ENCODE measurements around the gene APOC1.

APOC1 gene

DNA sequence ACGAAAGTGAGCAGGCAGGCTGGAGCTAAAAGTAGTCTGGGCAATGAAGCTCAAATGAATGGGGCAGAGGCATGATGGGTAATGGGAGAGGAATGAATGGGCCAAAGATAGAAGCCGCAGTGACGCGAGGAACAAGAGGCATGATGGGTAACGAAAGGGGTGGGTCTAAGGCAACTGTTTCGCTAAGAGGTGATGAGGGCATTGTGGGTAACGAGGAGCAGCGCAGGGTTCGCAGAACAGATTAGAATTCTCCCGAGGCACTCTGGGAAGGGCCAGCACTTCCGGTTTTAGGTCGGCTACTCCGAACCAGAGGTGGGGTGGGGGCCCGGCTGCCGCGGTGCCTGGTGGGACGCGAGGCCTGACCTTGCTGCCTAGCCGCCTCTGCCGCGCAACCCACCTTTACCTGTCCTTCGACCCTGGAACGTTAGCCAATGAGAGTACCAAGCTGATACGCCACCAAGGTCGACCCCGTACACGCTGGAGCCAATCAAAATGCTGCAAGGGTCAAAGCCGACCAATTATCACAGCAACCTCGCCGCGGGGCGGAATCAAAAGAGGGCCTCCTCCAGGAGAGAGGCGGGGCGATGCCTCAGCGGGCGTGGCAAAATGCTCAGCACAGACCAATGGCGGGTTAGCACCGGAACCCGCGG is 23.9 kb upstream of the APOC1 start:
- no peaks in the 10 kb centered on the region for H3K27me3 ChIP-seq (ENCODE audit: control insufficient read depth in 1 of 2, insufficient read depth in 2 of 2, low read length in 2 of 2)
- H3K9me3 ChIP-seq (ENCODE audit: control insufficient read depth in 2 of 2, low read length in 2 of 2): no peaks in the 10 kb centered on the region
- H3K9ac ChIP-seq (ENCODE audit: low read length in 2 of 2): peak overlapping the region; percentile 83 to 85
- peaks cover 22 to 32% of the 10 kb centered on the region in 2 donors for H3K36me3 ChIP-seq (ENCODE audit: control insufficient read depth in 2 of 2, insufficient read depth in 2 of 2, low read length in 2 of 2)
- peaks cover 27% of the 10 kb centered on the region for H3K4me1 ChIP-seq (ENCODE audit: control insufficient read depth, insufficient read depth, low read length)
- H3K4me3 ChIP-seq (ENCODE audit: low read length in 2 of 2): peak overlapping the region; percentile 85 to 88
- peak overlapping the region; percentile 96 for H3K27ac ChIP-seq (ENCODE audit: low read length)

DNA sequence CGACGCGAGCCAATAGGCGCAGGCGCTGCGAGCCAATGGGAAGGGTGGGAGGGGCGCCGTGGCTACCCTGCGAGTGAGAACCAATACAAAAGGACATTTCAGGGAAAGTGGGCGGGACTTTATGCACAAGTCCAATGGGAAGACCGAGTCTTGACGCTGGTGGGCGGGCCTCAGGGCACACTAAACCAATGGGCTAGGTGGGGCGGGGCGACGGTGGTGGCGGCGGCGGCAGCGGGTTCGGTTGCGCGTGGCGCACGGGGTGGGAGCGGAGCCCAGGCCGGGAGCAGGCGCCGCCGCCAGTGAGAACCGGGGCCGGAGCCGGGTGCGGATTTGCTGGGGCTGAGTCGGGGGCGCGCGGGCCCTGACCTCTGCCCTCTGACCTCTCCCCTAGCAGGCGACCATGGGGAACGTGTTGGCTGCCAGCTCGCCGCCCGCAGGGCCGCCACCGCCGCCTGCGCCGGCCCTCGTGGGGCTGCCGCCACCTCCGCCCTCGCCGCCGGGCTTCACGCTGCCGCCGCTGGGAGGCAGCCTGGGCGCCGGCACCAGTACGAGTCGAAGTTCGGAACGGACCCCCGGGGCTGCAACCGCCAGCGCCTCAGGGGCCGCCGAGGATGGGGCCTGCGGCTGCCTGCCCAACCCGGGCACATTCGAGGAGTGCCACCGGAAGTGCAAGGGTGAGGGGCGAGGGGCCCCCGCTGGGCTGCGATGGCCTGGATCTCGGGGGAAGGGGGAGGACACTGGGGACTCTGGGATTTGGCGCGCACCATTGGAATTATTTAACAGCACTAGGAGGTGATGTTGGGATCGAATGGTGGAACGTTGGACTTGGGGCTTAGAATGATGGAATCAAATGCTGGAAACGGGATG is 23.2 kb upstream of the APOC1 start, which contains the start of gene TOMM40:
Gene TOMM40 (plus strand): TSS at position 239 of the 867 bp plus-strand sequence. CDS start 162 bp downstream, at position 401.
- Histone ChIP-seq H3K4me1 (ENCODE audit: control insufficient read depth, insufficient read depth, low read length) (peaks cover 27% of the 10 kb centered on the region), H3K4me3 (ENCODE audit: low read length in 2 of 2) (peak within 1 kb of the TSS; percentile 86 to 98), H3K27me3 (ENCODE audit: control insufficient read depth in 1 of 2, insufficient read depth in 2 of 2, low read length in 2 of 2) (no peaks in the 10 kb centered on the region), H3K9me3 (ENCODE audit: control insufficient read depth in 2 of 2, low read length in 2 of 2) (no peaks in the 10 kb centered on the region), H3K27ac (ENCODE audit: low read length) (peak within 1 kb of the TSS; percentile 96), H3K36me3 (ENCODE audit: control insufficient read depth in 2 of 2, insufficient read depth in 2 of 2, low read length in 2 of 2) (peaks cover 30 to 36% of the 10 kb centered on the region in 2 donors), H3K9ac (ENCODE audit: low read length in 2 of 2) (peak within 1 kb of the TSS; percentile 85 to 88)

DNA sequence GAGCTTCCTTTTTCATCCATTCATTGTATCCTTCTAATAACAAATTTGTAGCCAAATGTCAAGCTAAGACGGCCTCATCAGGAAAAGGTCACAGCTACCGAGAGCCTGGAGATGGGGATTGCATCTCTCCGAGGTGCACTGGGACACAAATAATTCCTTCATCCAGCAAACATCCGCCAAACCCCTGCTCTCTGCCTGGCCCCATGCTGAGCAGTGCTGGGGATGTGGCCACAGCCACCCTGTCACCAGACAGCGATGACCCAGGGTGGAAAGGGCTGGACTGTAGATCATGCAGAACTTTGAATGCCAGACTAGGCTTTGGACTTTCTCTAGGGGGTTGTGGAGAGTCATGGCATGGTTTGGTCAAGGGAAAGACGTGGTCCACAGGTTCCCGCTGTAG is 21.5 kb upstream of the APOC1 start:
- Histone ChIP-seq H3K9me3 (ENCODE audit: control insufficient read depth in 2 of 2, low read length in 2 of 2) (no peaks in the 10 kb centered on the region), H3K4me3 (ENCODE audit: low read length in 2 of 2) (no peak overlapping the region), H3K4me1 (ENCODE audit: control insufficient read depth, insufficient read depth, low read length) (peaks cover 27% of the 10 kb centered on the region), H3K9ac (ENCODE audit: low read length in 2 of 2) (no peak overlapping the region), H3K27me3 (ENCODE audit: control insufficient read depth in 1 of 2, insufficient read depth in 2 of 2, low read length in 2 of 2) (no peaks in the 10 kb centered on the region), H3K36me3 (ENCODE audit: control insufficient read depth in 2 of 2, insufficient read depth in 2 of 2, low read length in 2 of 2) (peaks cover 38 to 45% of the 10 kb centered on the region in 2 donors), H3K27ac (ENCODE audit: low read length) (no peak overlapping the region)

DNA sequence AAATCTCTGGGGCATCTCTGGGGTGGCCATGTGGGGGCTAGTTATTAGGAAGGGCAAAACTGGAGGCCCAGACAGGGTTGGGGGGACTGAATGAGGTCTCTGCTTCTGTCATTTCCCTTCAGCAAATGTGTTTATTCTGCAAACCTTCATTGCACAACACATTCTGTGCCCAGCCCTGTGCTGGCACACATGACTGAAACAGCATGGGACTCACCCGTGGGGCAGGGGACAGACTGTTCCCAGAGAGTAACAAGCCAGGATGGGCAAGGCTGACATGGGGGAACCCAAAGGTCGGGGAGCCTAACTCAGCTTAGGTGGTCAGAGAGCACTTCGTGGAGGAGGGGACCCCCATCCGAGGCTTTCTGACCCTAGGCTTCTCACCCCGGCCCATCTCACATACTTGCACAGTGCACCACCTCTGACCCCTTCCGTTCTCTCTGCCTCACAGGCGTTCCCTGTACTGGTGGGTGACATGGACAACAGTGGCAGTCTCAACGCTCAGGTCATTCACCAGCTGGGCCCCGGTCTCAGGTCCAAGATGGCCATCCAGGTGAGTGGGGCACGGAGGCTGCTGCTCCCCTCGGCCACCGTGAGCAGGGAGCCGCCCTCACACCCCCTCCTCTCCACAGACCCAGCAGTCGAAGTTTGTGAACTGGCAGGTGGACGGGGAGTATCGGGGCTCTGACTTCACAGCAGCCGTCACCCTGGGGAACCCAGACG is 20.9 kb upstream of the APOC1 start:
- Histone ChIP-seq H3K27ac (ENCODE audit: low read length) (no peak overlapping the region), H3K9me3 (ENCODE audit: control insufficient read depth in 2 of 2, low read length in 2 of 2) (no peaks in the 10 kb centered on the region), H3K4me1 (ENCODE audit: control insufficient read depth, insufficient read depth, low read length) (peaks cover 27% of the 10 kb centered on the region), H3K4me3 (ENCODE audit: low read length in 2 of 2) (no peak overlapping the region), H3K9ac (ENCODE audit: low read length in 2 of 2) (no peak overlapping the region), H3K27me3 (ENCODE audit: control insufficient read depth in 1 of 2, insufficient read depth in 2 of 2, low read length in 2 of 2) (no peaks in the 10 kb centered on the region), H3K36me3 (ENCODE audit: control insufficient read depth in 2 of 2, insufficient read depth in 2 of 2, low read length in 2 of 2) (peaks cover 36 to 42% of the 10 kb centered on the region in 2 donors)

DNA sequence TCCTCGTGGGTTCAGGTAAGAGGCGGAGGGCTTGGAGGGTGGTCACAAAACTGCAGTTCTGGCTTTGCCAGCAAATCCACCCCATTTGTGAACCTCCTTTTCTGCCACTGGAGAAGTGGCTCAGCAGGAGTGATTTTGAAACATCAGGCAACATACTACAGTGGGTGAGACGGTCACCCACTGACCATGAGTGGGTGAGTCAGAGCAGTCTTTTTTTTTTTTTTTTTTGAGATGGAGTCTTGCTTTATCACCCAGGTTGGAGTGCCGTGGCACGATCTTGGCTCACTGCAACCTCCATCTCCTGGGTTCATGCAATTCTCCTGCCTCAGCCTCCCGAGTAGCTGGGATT is 20.4 kb upstream of the APOC1 start:
- no peaks in the 10 kb centered on the region for H3K9me3 ChIP-seq (ENCODE audit: control insufficient read depth in 2 of 2, low read length in 2 of 2)
- no peaks in the 10 kb centered on the region for H3K27me3 ChIP-seq (ENCODE audit: control insufficient read depth in 1 of 2, insufficient read depth in 2 of 2, low read length in 2 of 2)
- peaks cover 27% of the 10 kb centered on the region for H3K4me1 ChIP-seq (ENCODE audit: control insufficient read depth, insufficient read depth, low read length)
- no peak overlapping the region for H3K27ac ChIP-seq (ENCODE audit: low read length)
- H3K4me3 ChIP-seq (ENCODE audit: low read length in 2 of 2): no peak overlapping the region
- H3K9ac ChIP-seq (ENCODE audit: low read length in 2 of 2): no peak overlapping the region
- H3K36me3 ChIP-seq (ENCODE audit: control insufficient read depth in 2 of 2, insufficient read depth in 2 of 2, low read length in 2 of 2): peaks cover 36 to 42% of the 10 kb centered on the region in 2 donors

DNA sequence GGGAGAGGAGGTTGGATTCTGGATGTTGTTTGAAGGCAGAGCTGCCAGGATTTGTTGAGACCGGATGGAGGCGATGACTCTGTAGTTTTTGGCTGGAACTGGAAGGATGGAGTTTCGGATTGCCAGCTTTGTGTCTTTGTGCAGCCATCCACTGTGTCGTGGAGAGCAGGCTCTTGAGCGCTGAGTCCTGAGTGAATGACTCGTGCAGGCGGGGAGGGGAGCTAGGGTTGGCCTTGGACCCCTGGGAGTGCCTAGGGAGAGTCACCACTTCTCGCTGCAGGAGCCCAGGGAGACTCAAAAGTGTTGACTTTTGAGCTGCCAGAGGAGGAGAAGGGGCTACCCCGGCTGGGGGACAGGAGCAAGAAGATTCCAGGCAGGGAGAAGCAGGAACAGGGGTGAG is 19.5 kb upstream of the APOC1 start:
- Histone ChIP-seq H3K9ac (ENCODE audit: low read length in 2 of 2) (no peak overlapping the region), H3K36me3 (ENCODE audit: control insufficient read depth in 2 of 2, insufficient read depth in 2 of 2, low read length in 2 of 2) (peaks cover 38 to 44% of the 10 kb centered on the region in 2 donors), H3K9me3 (ENCODE audit: control insufficient read depth in 2 of 2, low read length in 2 of 2) (no peaks in the 10 kb centered on the region), H3K27me3 (ENCODE audit: control insufficient read depth in 1 of 2, insufficient read depth in 2 of 2, low read length in 2 of 2) (no peaks in the 10 kb centered on the region), H3K27ac (ENCODE audit: low read length) (no peak overlapping the region), H3K4me1 (ENCODE audit: control insufficient read depth, insufficient read depth, low read length) (peaks cover 22% of the 10 kb centered on the region), H3K4me3 (ENCODE audit: low read length in 2 of 2) (no peak overlapping the region)

DNA sequence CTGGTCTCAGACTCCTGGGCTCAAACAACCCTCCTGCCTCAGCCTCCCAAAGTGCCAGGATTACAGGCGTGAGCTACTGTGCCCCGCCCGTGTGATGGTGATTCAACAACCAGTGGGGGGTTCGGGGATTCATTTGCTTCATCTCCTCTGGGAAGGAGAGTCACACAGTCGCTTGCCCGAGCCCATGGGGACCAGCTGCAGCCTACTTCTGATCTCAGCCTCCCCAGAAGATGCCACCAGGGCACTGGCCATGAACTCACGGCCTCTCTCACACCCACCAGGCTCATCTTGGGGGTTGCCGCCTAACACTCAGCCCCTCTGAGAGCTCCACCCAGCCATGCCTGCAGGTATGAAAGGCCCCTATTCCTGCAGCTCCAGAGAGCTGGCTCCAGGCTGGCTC is 16.6 kb upstream of the APOC1 start:
- Histone ChIP-seq H3K36me3 (ENCODE audit: control insufficient read depth in 2 of 2, insufficient read depth in 2 of 2, low read length in 2 of 2) (peaks cover 44 to 59% of the 10 kb centered on the region in 2 donors), H3K4me1 (ENCODE audit: control insufficient read depth, insufficient read depth, low read length) (peaks cover 4% of the 10 kb centered on the region), H3K27me3 (ENCODE audit: control insufficient read depth in 1 of 2, insufficient read depth in 2 of 2, low read length in 2 of 2) (no peaks in the 10 kb centered on the region), H3K9me3 (ENCODE audit: control insufficient read depth in 2 of 2, low read length in 2 of 2) (no peaks in the 10 kb centered on the region), H3K27ac (ENCODE audit: low read length) (no peak overlapping the region), H3K9ac (ENCODE audit: low read length in 2 of 2) (no peak overlapping the region), H3K4me3 (ENCODE audit: low read length in 2 of 2) (no peak overlapping the region)

DNA sequence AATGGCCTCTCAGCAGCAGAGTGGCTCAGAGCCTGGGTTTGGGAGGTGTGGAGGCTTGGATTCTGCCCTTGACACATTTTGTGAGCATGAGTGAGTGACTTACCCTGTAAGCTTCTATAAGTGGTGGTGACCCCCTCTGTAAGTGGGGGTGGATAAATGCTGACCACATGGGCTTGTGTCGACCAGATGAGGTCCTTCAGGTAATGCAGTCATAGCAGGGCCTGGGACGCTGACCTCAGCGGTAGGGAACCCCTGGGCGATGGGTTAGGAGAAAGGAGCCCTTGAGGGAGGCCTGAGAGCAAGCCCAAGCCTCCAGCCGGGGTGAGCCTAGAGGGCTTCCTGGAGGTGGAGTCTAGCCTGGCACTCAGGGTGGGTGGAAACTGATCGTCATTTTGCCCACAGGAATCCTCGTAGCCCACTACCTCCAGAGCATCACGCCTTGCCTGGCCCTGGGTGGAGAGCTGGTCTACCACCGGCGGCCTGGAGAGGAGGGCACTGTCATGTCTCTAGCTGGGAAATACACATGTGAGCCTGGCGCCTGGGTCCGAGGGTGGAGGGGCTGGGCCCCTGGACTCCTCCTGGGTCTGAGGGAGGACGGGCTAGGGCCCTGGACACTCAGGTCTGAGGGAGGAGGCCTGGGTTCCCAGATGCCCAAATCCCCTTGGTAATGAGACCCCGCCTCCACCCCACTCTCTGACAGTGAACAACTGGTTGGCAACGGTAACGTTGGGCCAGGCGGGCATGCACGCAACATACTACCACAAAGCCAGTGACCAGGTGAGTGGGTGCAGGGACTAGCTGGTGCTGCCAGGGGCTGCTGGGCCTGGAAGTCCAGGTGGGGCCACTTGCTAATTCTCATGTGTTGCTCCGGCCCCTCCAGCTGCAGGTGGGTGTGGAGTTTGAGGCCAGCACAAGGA is 13.8 kb upstream of the APOC1 start:
- Histone ChIP-seq H3K9me3 (ENCODE audit: control insufficient read depth in 2 of 2, low read length in 2 of 2) (no peaks in the 10 kb centered on the region), H3K4me1 (ENCODE audit: control insufficient read depth, insufficient read depth, low read length) (no peaks in the 10 kb centered on the region), H3K4me3 (ENCODE audit: low read length in 2 of 2) (no peak overlapping the region), H3K27me3 (ENCODE audit: control insufficient read depth in 1 of 2, insufficient read depth in 2 of 2, low read length in 2 of 2) (peaks cover 3 to 10% of the 10 kb centered on the region in 2 donors), H3K9ac (ENCODE audit: low read length in 2 of 2) (no peak overlapping the region), H3K27ac (ENCODE audit: low read length) (no peak overlapping the region), H3K36me3 (ENCODE audit: control insufficient read depth in 2 of 2, insufficient read depth in 2 of 2, low read length in 2 of 2) (peaks cover 33 to 41% of the 10 kb centered on the region in 2 donors)

DNA sequence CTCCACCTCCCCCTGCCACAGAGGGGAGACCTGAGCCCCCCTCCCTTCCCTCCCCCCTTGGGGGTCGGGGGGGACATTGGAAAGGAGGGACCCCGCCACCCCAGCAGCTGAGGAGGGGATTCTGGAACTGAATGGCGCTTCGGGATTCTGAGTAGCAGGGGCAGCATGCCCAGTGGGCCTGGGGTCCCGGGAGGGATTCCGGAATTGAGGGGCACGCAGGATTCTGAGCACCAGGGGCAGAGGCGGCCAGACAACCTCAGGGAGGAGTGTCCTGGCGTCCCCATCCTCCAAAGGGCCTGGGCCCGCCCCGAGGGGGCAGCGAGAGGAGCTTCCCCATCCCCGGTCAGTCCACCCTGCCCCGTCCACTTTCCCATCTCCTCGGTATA is 11.2 kb upstream of the APOC1 start:
- H3K27me3 ChIP-seq (ENCODE audit: control insufficient read depth in 1 of 2, insufficient read depth in 2 of 2, low read length in 2 of 2): peaks cover 22% of the 10 kb centered on the region in 2 donors
- peaks cover 11 to 20% of the 10 kb centered on the region in 2 donors for H3K36me3 ChIP-seq (ENCODE audit: control insufficient read depth in 2 of 2, insufficient read depth in 2 of 2, low read length in 2 of 2)
- peaks cover 3% of the 10 kb centered on the region for H3K4me1 ChIP-seq (ENCODE audit: control insufficient read depth, insufficient read depth, low read length)
- H3K27ac ChIP-seq (ENCODE audit: low read length): no peak overlapping the region
- H3K9ac ChIP-seq (ENCODE audit: low read length in 2 of 2): no peak overlapping the region
- no peaks in the 10 kb centered on the region for H3K9me3 ChIP-seq (ENCODE audit: control insufficient read depth in 2 of 2, low read length in 2 of 2)
- no peak overlapping the region for H3K4me3 ChIP-seq (ENCODE audit: low read length in 2 of 2)
